Liver (tissue), 9 donors: ENCODE results near the gene CWC22. TPM values are rescaled to one million over a fixed set of nuclear protein-coding genes. Genes with fewer than 3 reads are reported as not detected.

Experiments
- DNase-seq: peaks from one replicate; pipeline ENCODE4 v3.0.0-alpha.2; 2017; ENCODE audit warnings: low spot score
- H3K27ac ChIP-seq, 2 donors: one replicate each; pipeline ENCODE4 v1.7.0; 2013; ENCODE audit warnings: inconsistent platforms in 2 of 2, low read length in 2 of 2, control low read depth in 1 of 2, low read depth in 1 of 2, mild to moderate bottlenecking in 1 of 2
- H3K27me3 ChIP-seq, 4 donors: one replicate each; pipeline versions ENCODE4 v1.6.1 to v1.7.0; 2013; ENCODE audit warnings: low read length in 3 of 4, inconsistent platforms in 1 of 4, mild to moderate bottlenecking in 1 of 4, moderate library complexity in 1 of 4; ENCODE audit not compliant: control insufficient read depth in 4 of 4, insufficient read depth in 4 of 4
- H3K36me3 ChIP-seq, 4 donors: one replicate each; pipeline versions ENCODE4 v1.6.1 to v1.7.0; 2013; ENCODE audit warnings: low read length in 3 of 4, mild to moderate bottlenecking in 3 of 4, low read depth in 1 of 4, moderate library complexity in 1 of 4; ENCODE audit not compliant: control insufficient read depth in 4 of 4, insufficient read depth in 3 of 4
- H3K4me1 ChIP-seq, 4 donors: one replicate each; pipeline versions ENCODE4 v1.6.1 to v1.7.0; 2013; ENCODE audit warnings: low read length in 3 of 4, mild to moderate bottlenecking in 3 of 4, moderate library complexity in 1 of 4; ENCODE audit not compliant: control insufficient read depth in 4 of 4, insufficient read depth in 4 of 4
- H3K4me3 ChIP-seq, 3 donors: one replicate each; pipeline versions ENCODE4 v1.6.1 to v1.7.0; 2013; ENCODE audit warnings: low read length in 3 of 3, control low read depth in 1 of 3, low read depth in 1 of 3, mild to moderate bottlenecking in 1 of 3
- H3K9ac ChIP-seq, 2 donors: one replicate each; pipeline ENCODE4 v1.7.0; 2013; ENCODE audit warnings: low read length in 2 of 2, mild to moderate bottlenecking in 2 of 2, moderate library complexity in 2 of 2, control low read depth in 1 of 2, low read depth in 1 of 2
- H3K9me3 ChIP-seq, 4 donors: one replicate each; pipeline versions ENCODE4 v1.6.1 to v1.7.0; 2013; ENCODE audit warnings: low read length in 3 of 4; ENCODE audit not compliant: control insufficient read depth in 4 of 4
- EGR1 ChIP-seq, 2 donors: IDR thresholded peaks; 2 replicates each; pipeline ENCODE4 v1.6.1; 2016 to 2018; ENCODE audit warnings: antibody characterized with exemption in 2 of 2, low read depth in 2 of 2
- FOXA1 ChIP-seq: IDR thresholded peaks from 2 replicates; pipeline ENCODE4 v1.6.1; 2016; ENCODE audit warnings: antibody characterized with exemption
- FOXA2 ChIP-seq: IDR thresholded peaks from 2 replicates; pipeline ENCODE4 v1.6.1; 2016; ENCODE audit warnings: antibody characterized with exemption
- GABPA ChIP-seq, 2 donors: IDR thresholded peaks in 1 of 2; conservative IDR thresholded peaks in 1 of 2; 2 replicates each; pipeline ENCODE4 v1.6.1; 2016; ENCODE audit warnings: antibody characterized with exemption in 2 of 2, mild to moderate bottlenecking in 1 of 2, moderate library complexity in 1 of 2
- HNF4A ChIP-seq, 2 donors: conservative IDR thresholded peaks; 2 replicates each; pipeline ENCODE4 v1.6.1; 2016; ENCODE audit warnings: antibody characterized with exemption in 2 of 2, mild to moderate bottlenecking in 2 of 2
- HNF4G ChIP-seq: IDR thresholded peaks from 2 replicates; pipeline ENCODE4 v1.6.1; 2016; ENCODE audit warnings: antibody characterized with exemption
- JUND ChIP-seq, 2 donors: IDR thresholded peaks; 2 replicates each; pipeline ENCODE4 v1.6.1; 2016; ENCODE audit warnings: antibody characterized with exemption in 2 of 2
- NR2F2 ChIP-seq: IDR thresholded peaks from 2 replicates; pipeline ENCODE4 v1.6.1; 2016; ENCODE audit warnings: antibody characterized with exemption
- RAD21 ChIP-seq, 2 donors: IDR thresholded peaks; 2 replicates each; pipeline ENCODE4 v1.6.1; 2016; ENCODE audit warnings: antibody characterized with exemption in 2 of 2, mild to moderate bottlenecking in 2 of 2
- RXRA ChIP-seq, 2 donors: IDR thresholded peaks; 2 replicates each; pipeline ENCODE4 v1.6.1; 2017 to 2018; ENCODE audit warnings: antibody characterized with exemption in 2 of 2, mild to moderate bottlenecking in 1 of 2
- SP1 ChIP-seq: IDR thresholded peaks from 2 replicates; pipeline ENCODE4 v1.6.1; 2018; ENCODE audit warnings: antibody characterized with exemption, mild to moderate bottlenecking
- TAF1 ChIP-seq: conservative IDR thresholded peaks from 2 replicates; pipeline ENCODE4 v1.6.1; 2016; ENCODE audit warnings: antibody characterized with exemption, mild to moderate bottlenecking
- YY1 ChIP-seq: IDR thresholded peaks from 2 replicates; pipeline ENCODE4 v1.6.1; 2016; ENCODE audit warnings: antibody characterized with exemption, mild to moderate bottlenecking
- WGBS: extraction: QIAGEN DNeasy Blood & Tissue Kit; methylation state at CpG from one replicate; pipeline ENCODE4 v1.1.7; 2013; 5-methylcytosine and 5-hydroxymethylcytosine counted together
- polyA plus RNA-seq, 2 donors: library from polyadenylated mRNA; stranded (reverse) in 1 of 2; unstranded in 1 of 2; fragments of 200-250 nt in 1 of 2; fragments of >200 nt in 1 of 2; fragmentation: Nextera tagmentation in 1 of 2; extraction: Ambion mirVana in 1 of 2; gene quantifications; one replicate each; pipeline versions ENCODE4 v1.2.1 to v1.2.3, GENCODE V29; 2013 to 2015
- total RNA-seq, 2 donors: library from RNA; depleted of rRNA; stranded (reverse); fragments of >200 nt; gene quantifications; one replicate each; pipeline ENCODE4 v1.2.3, GENCODE V29; 2014
- TF ChIP-seq, protein P1 (sequence below): IDR thresholded peaks from 2 replicates; pipeline ENCODE4 v1.6.1; 2016; ENCODE audit warnings: antibody characterized with exemption
- TF ChIP-seq, protein P2 (sequence below): IDR thresholded peaks from 2 replicates; pipeline ENCODE4 v1.6.1; 2016; ENCODE audit warnings: antibody characterized with exemption
- TF ChIP-seq, protein P3 (sequence below): IDR thresholded peaks from 2 replicates; pipeline ENCODE4 v1.6.1; 2016; ENCODE audit warnings: antibody characterized with exemption
- TF ChIP-seq, protein P4 (sequence below): fragments of 150-350 bp; IDR thresholded peaks from 2 replicates; pipeline ENCODE4 v1.5.1; 2017; ENCODE audit warnings: improper control_type of control experiment, low read depth, low read length; ENCODE audit not compliant: missing input control
- donor health status: healthy.
- donor health status: healthy.
- donor health status: healthy.
- donor health status: healthy.
- donor health status: healthy.

CWC22 gene
- total and polyA plus RNA-seq, 4 donors = 4.4 to 12.0 (median 7.7) TPM

DNA sequence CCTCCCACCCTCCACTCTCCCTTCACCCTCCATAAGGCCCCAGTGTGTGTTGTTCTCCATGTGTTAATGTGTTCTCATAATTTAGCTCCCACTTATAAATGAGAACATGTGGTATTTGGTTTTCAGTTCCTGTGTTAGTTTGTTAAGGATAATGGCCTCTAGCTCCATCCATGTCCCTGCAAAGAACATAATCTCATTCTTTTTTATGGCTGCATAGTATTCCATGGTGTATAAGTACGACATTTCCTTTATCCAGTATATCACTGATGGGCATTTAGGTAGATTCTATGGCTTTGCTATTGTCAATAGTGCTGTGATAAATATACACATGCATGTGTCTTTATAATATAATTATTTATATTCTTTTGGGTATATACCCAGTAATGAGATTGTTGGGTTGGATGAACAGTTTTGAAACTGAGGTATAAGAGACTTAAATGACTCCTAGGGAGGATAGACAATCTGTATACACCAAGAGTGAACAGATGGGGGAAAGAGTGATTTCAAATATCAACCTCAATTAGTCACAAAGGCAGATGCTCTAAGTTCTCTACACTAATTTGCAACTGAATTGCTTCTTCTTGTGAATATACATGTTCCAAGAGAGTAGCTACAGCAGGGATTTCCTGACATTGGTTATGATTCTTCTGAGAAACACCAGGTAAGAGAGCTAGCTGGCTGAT is 23.7 kb downstream of the CWC22 start:
- Histone ChIP-seq H3K27me3 (no peaks in the 10 kb centered on the region), H3K9ac (no peak overlapping the region), H3K36me3 (peaks cover 5 to 59% (median 43%) of the 10 kb centered on the region in 4 donors), H3K27ac (no peak overlapping the region), H3K4me1 (no peaks in the 10 kb centered on the region), H3K4me3 (no peak overlapping the region), H3K9me3 (no peaks in the 10 kb centered on the region)
- DNase-seq = no peak
- TF ChIP-seq EGR1 (IDR thresholded peaks at IDR 0.05; ENCODE audit: low read depth in 2 of 2) (no peak), GABPA (IDR thresholded peaks at IDR 0.05 in 1 of 2, conservative IDR thresholded peaks at IDR 0.05 in 1 of 2) (no peak), FOXA2 (no peak), YY1 (no peak), RAD21 (IDR thresholded peaks at IDR 0.05) (no peak), TAF1 (no peak), JUND (IDR thresholded peaks at IDR 0.05) (no peak), FOXA1 (no peak), HNF4G (no peak), SP1 (no peak), HNF4A (conservative IDR thresholded peaks at IDR 0.05) (no peak)
- TF ChIP-seq, protein P1, sequence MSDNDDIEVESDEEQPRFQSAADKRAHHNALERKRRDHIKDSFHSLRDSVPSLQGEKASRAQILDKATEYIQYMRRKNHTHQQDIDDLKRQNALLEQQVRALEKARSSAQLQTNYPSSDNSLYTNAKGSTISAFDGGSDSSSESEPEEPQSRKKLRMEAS = no peak
- TF ChIP-seq, protein P2, sequence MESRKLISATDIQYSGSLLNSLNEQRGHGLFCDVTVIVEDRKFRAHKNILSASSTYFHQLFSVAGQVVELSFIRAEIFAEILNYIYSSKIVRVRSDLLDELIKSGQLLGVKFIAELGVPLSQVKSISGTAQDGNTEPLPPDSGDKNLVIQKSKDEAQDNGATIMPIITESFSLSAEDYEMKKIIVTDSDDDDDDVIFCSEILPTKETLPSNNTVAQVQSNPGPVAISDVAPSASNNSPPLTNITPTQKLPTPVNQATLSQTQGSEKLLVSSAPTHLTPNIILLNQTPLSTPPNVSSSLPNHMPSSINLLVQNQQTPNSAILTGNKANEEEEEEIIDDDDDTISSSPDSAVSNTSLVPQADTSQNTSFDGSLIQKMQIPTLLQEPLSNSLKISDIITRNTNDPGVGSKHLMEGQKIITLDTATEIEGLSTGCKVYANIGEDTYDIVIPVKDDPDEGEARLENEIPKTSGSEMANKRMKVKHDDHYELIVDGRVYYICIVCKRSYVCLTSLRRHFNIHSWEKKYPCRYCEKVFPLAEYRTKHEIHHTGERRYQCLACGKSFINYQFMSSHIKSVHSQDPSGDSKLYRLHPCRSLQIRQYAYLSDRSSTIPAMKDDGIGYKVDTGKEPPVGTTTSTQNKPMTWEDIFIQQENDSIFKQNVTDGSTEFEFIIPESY = no peak
- TF ChIP-seq, protein P3, sequence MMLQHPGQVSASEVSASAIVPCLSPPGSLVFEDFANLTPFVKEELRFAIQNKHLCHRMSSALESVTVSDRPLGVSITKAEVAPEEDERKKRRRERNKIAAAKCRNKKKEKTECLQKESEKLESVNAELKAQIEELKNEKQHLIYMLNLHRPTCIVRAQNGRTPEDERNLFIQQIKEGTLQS = no peak
- TF ChIP-seq, protein P4, sequence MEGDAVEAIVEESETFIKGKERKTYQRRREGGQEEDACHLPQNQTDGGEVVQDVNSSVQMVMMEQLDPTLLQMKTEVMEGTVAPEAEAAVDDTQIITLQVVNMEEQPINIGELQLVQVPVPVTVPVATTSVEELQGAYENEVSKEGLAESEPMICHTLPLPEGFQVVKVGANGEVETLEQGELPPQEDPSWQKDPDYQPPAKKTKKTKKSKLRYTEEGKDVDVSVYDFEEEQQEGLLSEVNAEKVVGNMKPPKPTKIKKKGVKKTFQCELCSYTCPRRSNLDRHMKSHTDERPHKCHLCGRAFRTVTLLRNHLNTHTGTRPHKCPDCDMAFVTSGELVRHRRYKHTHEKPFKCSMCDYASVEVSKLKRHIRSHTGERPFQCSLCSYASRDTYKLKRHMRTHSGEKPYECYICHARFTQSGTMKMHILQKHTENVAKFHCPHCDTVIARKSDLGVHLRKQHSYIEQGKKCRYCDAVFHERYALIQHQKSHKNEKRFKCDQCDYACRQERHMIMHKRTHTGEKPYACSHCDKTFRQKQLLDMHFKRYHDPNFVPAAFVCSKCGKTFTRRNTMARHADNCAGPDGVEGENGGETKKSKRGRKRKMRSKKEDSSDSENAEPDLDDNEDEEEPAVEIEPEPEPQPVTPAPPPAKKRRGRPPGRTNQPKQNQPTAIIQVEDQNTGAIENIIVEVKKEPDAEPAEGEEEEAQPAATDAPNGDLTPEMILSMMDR = no peak
- 94% methylated on average over 1 of the region's 1 CpG for WGBS

DNA sequence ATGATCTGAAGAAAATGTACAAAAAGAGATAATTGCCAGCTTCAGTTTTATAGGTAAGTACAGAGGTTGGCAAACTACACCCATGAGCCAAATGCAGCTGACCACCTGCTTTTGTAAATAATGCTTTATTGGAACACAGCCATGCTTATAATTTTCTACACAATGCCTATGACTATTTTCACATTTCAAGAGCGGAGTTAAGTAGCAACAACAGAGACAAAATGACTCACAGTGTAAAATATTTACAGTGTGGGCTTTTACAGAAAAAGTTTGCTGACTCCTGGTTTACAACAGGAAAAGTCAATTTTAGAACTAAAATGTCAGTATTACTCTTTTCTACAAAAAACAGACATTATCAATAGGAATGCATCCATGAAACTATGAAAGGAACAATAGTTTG is 26.0 kb downstream of the CWC22 start:
- H3K27me3 ChIP-seq = no peaks in the 10 kb centered on the region
- TF ChIP-seq HNF4G = no peak
- TF ChIP-seq RXRA (IDR thresholded peaks at IDR 0.05) = no peak
- no peak for TF ChIP-seq NR2F2
- TF ChIP-seq, protein P3 = no peak
- TF ChIP-seq FOXA2 = no peak
- TF ChIP-seq EGR1 (IDR thresholded peaks at IDR 0.05; ENCODE audit: low read depth in 2 of 2) = no peak
- TF ChIP-seq, protein P1 = no peak
- TF ChIP-seq HNF4A (conservative IDR thresholded peaks at IDR 0.05) = no peak
- H3K9me3 ChIP-seq = no peaks in the 10 kb centered on the region
- no peak overlapping the region for H3K9ac ChIP-seq
- no peaks in the 10 kb centered on the region for H3K4me1 ChIP-seq
- H3K27ac ChIP-seq = no peak overlapping the region
- DNase-seq = no peak
- no peak overlapping the region for H3K4me3 ChIP-seq
- H3K36me3 ChIP-seq = peaks cover 3 to 55% (median 39%) of the 10 kb centered on the region in 4 donors
- WGBS = 96% methylated on average over 1 of the region's 1 CpG
